ENCODE measurements around the gene RBM12. TPM values are rescaled to one million over a fixed set of nuclear protein-coding genes. Genes with fewer than 3 reads are reported as not detected.

RBM12 gene
- total and polyA plus RNA-seq, 9 donors = 20.4 to 130 (median 100) TPM

- no peaks in the 10 kb centered on the region for H3K9me3 ChIP-seq
- 19 to 34% (median 21%) methylated on average over 4 of the region's 4 CpGs for WGBS, 3 donors
- H3K27ac ChIP-seq = no peak overlapping the region
- no peaks in the 10 kb centered on the region for H3K27me3 ChIP-seq
- no peak for DNase-seq
- TF ChIP-seq CTCF (IDR thresholded peaks at IDR 0.05) = no peak
- no peak for TF ChIP-seq POLR2A (IDR thresholded peaks at IDR 0.05)
- TF ChIP-seq EP300 (IDR thresholded peaks at IDR 0.05) = no peak
- intact Hi-C loops (cut with DNase I) = no loop called here
- no peaks in the 10 kb centered on the region for H3K36me3 ChIP-seq
- H3K4me1 ChIP-seq (ENCODE audit: insufficient read depth) = peaks cover 7% of the 10 kb centered on the region
- no peak overlapping the region for H3K4me3 ChIP-seq
Observed at GRCh38 chr20:35635652-35636051, 29.0 kb downstream of the RBM12 start.

GRCh38 chr20:35632539-35633115 lies 32.1 kb downstream of the RBM12 start:
- Histone ChIP-seq H3K4me3 (no peak overlapping the region), H3K27ac (no peak overlapping the region), H3K4me1 (ENCODE audit: insufficient read depth) (peaks cover 7% of the 10 kb centered on the region), H3K9me3 (no peaks in the 10 kb centered on the region), H3K27me3 (no peaks in the 10 kb centered on the region), H3K36me3 (no peaks in the 10 kb centered on the region)
- TF ChIP-seq CTCF (IDR thresholded peaks at IDR 0.05) = no peak
- TF ChIP-seq EP300 (IDR thresholded peaks at IDR 0.05) = no peak
- TF ChIP-seq POLR2A (IDR thresholded peaks at IDR 0.05) = no peak
- 94 to 96% (median 94%) methylated on average over 13 of the region's 13 CpGs for WGBS, 3 donors
- intact Hi-C loops (cut with DNase I) = no loop called here
- DNase-seq = no peak

- no peaks in the 10 kb centered on the region for H3K36me3 ChIP-seq
Observed at GRCh38 chr20:35630636-35631035, 34.1 kb downstream of the RBM12 start.

GRCh38 chr20:35629427-35630145 lies 35.1 kb downstream of the RBM12 start:
- no peak overlapping the region for H3K27ac ChIP-seq
- H3K36me3 ChIP-seq = no peaks in the 10 kb centered on the region
- WGBS, 3 donors = 92 to 95% (median 94%) methylated on average over 12 of the region's 12 CpGs
- intact Hi-C loops (cut with DNase I) = no loop called here
- no peak for DNase-seq
- no peaks in the 10 kb centered on the region for H3K9me3 ChIP-seq
- no peak for TF ChIP-seq CTCF (IDR thresholded peaks at IDR 0.05)
- no peak for TF ChIP-seq POLR2A (IDR thresholded peaks at IDR 0.05)
- no peak for TF ChIP-seq EP300 (IDR thresholded peaks at IDR 0.05)
- H3K4me1 ChIP-seq (ENCODE audit: insufficient read depth) = no peaks in the 10 kb centered on the region
- no peak overlapping the region for H3K4me3 ChIP-seq
- H3K27me3 ChIP-seq = no peaks in the 10 kb centered on the region

More at GRCh38 chr20:35630636-35631035, 34.1 kb downstream of the RBM12 start:
- Histone ChIP-seq H3K27ac (no peak overlapping the region), H3K4me3 (no peak overlapping the region), H3K4me1 (ENCODE audit: insufficient read depth) (peaks cover 4% of the 10 kb centered on the region), H3K9me3 (no peaks in the 10 kb centered on the region), H3K27me3 (no peaks in the 10 kb centered on the region)
- WGBS, 3 donors = 92 to 95% (median 93%) methylated on average over 4 of the region's 4 CpGs
- intact Hi-C loops (cut with DNase I) = no loop called here
- no peak for DNase-seq
- TF ChIP-seq EP300 (IDR thresholded peaks at IDR 0.05) (no peak), CTCF (IDR thresholded peaks at IDR 0.05) (no peak), POLR2A (IDR thresholded peaks at IDR 0.05) (no peak)
